Activated T-cell treated with anti-CD3 and anti-CD28 coated beads for 48 hours (primary cell): ENCODE results near the gene TRPC6.
"Not testable (repeated sequence)": the region's sequence is repeated elsewhere in the genome, so short reads cannot be mapped to it uniquely, and the experiment has no call there.

Experiments
- DNase-seq: peaks from one replicate; pipeline ENCODE4 v3.0.0-alpha.2; 2020; ENCODE audit warnings: low read depth

TRPC6 gene

DNA sequence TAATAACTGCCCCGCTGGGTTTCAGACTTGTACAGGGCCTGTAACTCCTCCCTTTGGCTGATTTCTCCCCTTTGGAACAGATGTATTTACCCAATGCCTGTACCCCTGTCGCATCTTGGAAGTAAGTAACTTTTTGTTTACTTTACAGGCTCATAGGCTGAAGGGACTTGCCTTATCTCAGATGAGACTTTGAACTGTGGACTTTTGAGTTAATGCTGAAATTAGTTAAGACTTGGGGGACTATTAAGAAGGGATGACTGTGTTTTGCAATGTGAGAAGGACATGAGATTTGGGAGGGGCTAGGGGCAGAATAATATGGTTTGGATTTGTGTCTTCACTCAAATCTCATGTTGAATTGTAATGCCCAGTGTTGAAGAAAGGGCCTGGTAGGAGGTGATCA lies 62.0 kb downstream of the TRPC6 start:
- DNase-seq: no peak

DNA sequence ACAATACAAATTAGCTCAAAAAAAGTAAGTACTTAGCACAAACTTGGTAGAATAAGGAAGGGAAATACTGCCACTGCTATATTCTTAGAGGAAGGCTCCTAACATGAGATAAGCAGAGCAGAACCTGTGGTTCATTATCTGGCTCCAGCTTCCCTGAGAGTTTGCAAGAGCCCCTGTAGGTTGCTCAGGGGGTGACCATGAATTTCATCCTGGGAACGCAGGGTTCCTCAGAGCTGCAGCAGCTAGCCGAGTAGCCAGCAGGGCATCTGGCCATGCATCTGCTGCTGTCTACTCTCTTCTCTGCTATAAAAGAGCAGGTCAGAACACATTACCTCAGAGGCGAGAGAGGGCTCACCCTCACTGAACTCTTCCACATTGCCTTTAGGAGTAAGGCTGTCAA lies 67.3 kb downstream of the TRPC6 start:
- no peak for DNase-seq

DNA sequence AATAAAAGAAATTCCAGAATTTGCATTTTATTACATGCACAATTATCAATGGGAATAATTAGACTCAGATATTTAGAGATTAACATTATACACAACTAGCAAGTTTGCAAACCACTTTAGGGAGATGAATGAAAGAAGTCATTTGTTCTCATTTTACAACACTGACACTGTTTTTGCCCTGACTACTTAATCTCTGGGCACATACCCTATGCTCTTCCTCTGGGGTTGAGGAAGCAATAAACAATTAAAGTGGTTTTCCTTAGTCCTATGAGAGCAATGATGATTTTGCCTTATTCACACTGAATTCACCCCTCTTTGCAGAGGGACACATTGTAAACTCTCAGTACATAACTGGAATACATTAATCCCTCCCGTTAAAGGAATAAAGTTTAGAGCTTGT lies 72.7 kb downstream of the TRPC6 start:
- DNase-seq: no peak

GRCh38 chr11:101510591-101510990 lies 73.2 kb downstream of the TRPC6 start:
- DNase-seq: no peak

- DNase-seq: no peak
These were observed 73.9 kb downstream of the TRPC6 start for GRCh38 chr11:101509922-101510321.

- DNase-seq: no peak
These were observed 75.4 kb downstream of the TRPC6 start for GRCh38 chr11:101508370-101508769.

GRCh38 chr11:101498891-101499290 lies 84.9 kb downstream of the TRPC6 start:
- DNase-seq: no peak

- DNase-seq: no peak
These were observed 86.5 kb downstream of the TRPC6 start for GRCh38 chr11:101497291-101497690.

DNA sequence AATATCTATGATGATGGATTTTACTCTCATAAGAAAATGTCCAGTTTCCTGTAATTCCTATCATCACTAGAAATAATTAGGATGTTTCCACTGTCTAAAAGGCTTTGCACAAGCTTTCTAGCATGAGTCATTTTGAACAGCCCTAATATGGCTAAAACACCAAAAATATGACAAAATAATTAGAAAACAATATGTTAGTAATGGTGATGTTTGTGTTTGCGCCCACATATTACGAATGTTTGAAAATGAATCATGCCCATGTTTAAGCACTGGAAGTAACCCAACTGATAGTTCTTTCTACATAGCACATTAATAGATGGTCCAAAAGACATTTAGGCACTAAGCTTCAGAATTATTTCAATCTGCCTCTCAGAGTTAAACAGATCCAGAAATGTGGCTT lies 96.0 kb downstream of the TRPC6 start:
- no peak for DNase-seq

GRCh38 chr11:101482556-101483124 lies 101.2 kb downstream of the TRPC6 start:
- DNase-seq: no peak

DNA sequence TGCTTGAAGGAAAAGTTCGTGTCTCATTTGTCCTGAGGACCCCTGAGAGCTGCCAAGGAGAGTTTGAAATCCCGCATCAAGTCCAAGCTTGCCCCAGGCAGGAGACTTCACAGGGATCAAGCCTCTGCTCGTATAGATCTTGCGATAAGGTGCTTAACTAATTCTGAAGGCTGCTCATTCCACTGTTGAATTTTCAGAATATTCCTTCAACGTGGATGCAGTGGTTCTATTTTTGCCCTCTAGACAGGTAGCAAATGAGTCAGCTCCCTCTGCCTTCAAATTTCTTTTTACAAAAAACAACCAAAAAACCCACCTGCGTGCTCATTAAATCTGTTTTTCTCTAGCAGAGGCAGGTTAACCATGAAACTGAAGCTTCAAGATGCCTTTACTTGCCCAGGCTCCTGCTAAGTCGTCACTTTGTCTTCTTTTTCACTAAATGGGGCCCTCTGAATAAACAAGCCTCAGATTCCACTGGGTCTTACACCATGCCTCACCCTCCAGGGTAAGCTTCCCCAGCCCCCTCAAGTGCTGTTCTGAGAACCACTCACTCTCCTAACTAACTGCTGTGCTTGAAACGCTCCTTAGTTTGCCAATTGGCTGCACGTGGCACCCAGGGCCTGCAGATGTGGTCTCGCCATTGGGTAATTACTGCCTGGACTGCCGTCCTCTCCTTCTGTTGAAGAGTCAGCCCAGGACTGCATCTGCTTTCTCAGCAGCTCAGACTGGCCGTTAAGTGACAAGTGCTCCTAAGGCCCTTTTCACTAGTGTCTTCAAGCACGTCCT lies 105.0 kb downstream of the TRPC6 start:
- no peak for DNase-seq

- DNase-seq: no peak
These were observed 105.9 kb downstream of the TRPC6 start for GRCh38 chr11:101477926-101478325.

DNA sequence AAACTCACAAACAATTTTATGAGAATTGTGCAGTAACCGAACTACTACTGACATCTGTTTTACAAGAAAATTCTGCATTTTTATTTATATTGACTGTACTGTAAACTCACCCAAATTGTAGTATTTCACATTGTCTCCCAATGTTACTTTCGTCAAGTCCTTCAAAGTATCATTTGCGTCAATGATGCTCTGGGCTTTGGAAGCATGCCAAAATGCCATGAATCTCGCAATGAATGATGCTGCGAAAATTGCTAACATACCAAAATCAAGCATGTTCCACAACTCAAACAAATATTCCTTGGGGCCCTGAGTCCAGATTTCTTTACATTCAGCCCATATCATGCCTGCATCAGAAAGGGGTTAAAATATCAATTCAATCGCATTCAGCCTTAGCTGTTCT lies 107.6 kb downstream of the TRPC6 start:
- DNase-seq: no peak

- no peak for DNase-seq
These were observed 108.1 kb downstream of the TRPC6 start for GRCh38 chr11:101475699-101476098.

- DNase-seq: no peak
These were observed 109.1 kb downstream of the TRPC6 start for GRCh38 chr11:101474666-101475065.

- DNase-seq: no peak
These were observed 112.8 kb downstream of the TRPC6 start for GRCh38 chr11:101470881-101471520.

GRCh38 chr11:101470419-101470818 lies 113.4 kb downstream of the TRPC6 start:
- DNase-seq: no peak

GRCh38 chr11:101466352-101466751 lies 117.5 kb downstream of the TRPC6 start:
- no peak for DNase-seq

DNA sequence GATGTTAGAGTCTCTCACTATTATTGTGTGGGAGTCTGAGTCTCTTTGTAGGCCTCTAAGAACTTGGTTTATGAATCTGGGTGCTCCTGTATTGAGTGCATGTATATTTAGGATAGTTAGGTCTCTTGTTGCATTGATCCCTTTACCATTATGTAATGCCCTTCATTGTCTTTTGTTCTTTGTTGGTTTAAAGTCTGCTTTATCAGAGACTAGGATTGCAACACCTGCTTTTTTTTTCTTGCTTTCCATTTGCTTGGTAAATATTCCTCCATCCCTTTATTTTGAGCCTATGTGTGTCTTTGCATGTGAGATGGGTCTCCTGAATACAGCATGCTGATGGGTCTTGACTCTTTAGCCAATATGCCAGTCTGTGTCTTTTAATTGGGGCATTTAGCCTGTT lies 119.4 kb downstream of the TRPC6 start:
- not testable (repeated sequence) for DNase-seq

GRCh38 chr11:101459020-101459419 lies 124.8 kb downstream of the TRPC6 start:
- no peak for DNase-seq

DNA sequence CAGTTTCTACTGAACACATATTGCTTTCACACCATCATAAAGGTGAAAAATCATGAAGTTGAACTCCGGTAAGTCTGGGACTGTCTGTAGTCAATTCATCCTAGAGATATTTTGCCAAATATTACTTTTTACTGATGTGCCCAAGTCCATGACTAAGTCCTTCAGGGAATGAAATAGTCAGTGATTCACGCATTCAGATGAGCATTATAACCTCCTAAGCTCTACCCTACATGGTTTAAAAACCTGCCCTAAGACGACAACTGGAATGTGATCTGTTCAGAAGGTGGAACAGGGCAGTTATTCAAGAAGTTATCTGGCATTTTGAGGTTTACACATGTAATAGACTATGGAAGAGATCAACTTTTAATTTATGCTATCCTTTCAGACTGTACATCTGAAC lies 125.6 kb downstream of the TRPC6 start:
- no peak for DNase-seq

DNA sequence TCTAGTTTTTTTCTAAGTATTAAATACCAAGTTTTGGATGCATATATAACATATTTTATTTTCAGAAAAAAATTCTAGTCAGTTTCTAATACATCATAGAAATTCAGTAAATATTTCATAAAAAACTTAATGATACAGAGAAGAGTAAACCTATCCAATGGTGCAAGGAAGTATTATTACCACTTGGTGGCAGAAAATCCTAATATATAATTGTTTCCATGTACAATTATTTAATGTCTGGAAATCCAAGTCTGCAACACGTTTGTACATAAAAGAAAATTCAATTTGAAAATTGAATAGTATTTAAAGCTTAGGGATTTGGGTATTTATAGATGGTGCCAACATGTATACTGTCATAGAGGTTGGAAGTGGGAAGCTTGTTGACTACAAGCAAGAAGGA lies 127.0 kb downstream of the TRPC6 start:
- no peak for DNase-seq

- no peak for DNase-seq
These were observed 130.1 kb downstream of the TRPC6 start for GRCh38 chr11:101453682-101454081.
